Ovary (tissue), 3 donors: ENCODE measurements around the gene WNT7A.

Experiments used
- EP300 ChIP-seq: sonication (generic); formaldehyde crosslinking; IDR thresholded peaks from one replicate; pipeline ENCODE4 v1.6.1; 2017; ENCODE audit warnings: antibody characterized with exemption
- POLR2A ChIP-seq: fragments of 450-650 bp; IDR thresholded peaks from one replicate; pipeline ENCODE4 v1.6.1; 2017; ENCODE audit warnings: antibody characterized with exemption, mild to moderate bottlenecking, moderate library complexity
- TF ChIP-seq, protein P1 (sequence below), 3 donors: fragments of 450-650 bp in 2 of 3; fragments of 200-600 bp in 1 of 3; IDR thresholded peaks; one replicate each; pipeline versions ENCODE4 v1.5.1 to v1.8.0; 2016 to 2022; ENCODE audit warnings: antibody characterized with exemption in 3 of 3, mild to moderate bottlenecking in 1 of 3
- donor health status: DM: no; HTN: no; CAD: no.

DNA sequence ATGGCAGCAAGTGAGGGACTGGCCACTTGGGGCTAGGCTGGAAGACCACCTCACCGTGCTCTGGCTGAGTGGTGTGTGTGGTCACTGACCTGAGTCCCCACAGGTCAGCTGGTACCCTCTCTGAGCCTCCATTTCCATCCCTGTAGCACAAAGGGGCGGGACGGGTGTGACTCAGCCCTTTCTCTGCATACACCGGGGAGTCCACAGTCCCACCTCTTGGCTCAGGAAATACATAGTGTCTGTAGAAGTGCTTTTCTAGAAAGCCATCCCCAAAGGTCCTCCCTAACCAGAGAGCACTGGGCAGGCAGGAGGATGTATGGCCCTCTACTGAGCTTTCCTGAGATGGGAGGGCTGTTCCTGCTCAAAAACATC lies 27.2 kb downstream of the WNT7A start:
- TF ChIP-seq POLR2A (no peak), EP300 (no peak)
- TF ChIP-seq, protein P1, sequence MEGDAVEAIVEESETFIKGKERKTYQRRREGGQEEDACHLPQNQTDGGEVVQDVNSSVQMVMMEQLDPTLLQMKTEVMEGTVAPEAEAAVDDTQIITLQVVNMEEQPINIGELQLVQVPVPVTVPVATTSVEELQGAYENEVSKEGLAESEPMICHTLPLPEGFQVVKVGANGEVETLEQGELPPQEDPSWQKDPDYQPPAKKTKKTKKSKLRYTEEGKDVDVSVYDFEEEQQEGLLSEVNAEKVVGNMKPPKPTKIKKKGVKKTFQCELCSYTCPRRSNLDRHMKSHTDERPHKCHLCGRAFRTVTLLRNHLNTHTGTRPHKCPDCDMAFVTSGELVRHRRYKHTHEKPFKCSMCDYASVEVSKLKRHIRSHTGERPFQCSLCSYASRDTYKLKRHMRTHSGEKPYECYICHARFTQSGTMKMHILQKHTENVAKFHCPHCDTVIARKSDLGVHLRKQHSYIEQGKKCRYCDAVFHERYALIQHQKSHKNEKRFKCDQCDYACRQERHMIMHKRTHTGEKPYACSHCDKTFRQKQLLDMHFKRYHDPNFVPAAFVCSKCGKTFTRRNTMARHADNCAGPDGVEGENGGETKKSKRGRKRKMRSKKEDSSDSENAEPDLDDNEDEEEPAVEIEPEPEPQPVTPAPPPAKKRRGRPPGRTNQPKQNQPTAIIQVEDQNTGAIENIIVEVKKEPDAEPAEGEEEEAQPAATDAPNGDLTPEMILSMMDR (IDR thresholded peaks at IDR 0.05), result no peak
